Measurements from ENCODE around the gene VPS39. TPM values are rescaled to one million over a fixed set of nuclear protein-coding genes. Genes with fewer than 3 reads are reported as not detected.

Gene VPS39
- total RNA-seq, 5 donors from 2014 or later (not counting 1 experiment from before 2014, with no cell fraction given): 98.5 to 113 (median 101) TPM

GRCh38 chr15:42191610-42192346 is 16.3 kb downstream of the VPS39 start:
- H3K4me1 Mint-ChIP-seq: peaks cover 13 to 33% (median 27%) of the 10 kb centered on the region in 3 donors
- H3K27ac Mint-ChIP-seq: peak overlapping the region in 1 of 2 donors; percentile 6
- H3K4me3 ChIP-seq (ENCODE audit: control insufficient read depth in 1 of 2, extremely low read depth in 1 of 2, low read length in 1 of 2): no peak overlapping the region
- WGBS (ENCODE audit: insufficient coverage): 100% methylated on average over 2 of the region's 8 CpGs
- no peaks in the 10 kb centered on the region for H3K27me3 ChIP-seq (replicated peaks in 1 of 2; ENCODE audit: control insufficient read depth in 2 of 2, extremely low read depth in 1 of 2, insufficient read depth in 2 of 2, low read length in 1 of 2)
- no peak overlapping the region for H3K4me3 Mint-ChIP-seq
- ATAC-seq (replicated peaks in 1 of 4) (no peak), DNase-seq (no peak)
- ChIA-PET CTCF (no interaction called here), POLR2A (interaction anchor here in 1 of 2 donors (0.6 kb wide), 1 partner anchor 11 kb away, joined by 3 read pairs; no protein-coding TSS in a partner anchor)
- no peaks in the 10 kb centered on the region for H3K27me3 Mint-ChIP-seq
- no peaks in the 10 kb centered on the region for H3K9me3 ChIP-seq
- H3K9me3 Mint-ChIP-seq: no peaks in the 10 kb centered on the region
- peaks cover 61% of the 10 kb centered on the region for H3K36me3 Mint-ChIP-seq
- H3K27ac ChIP-seq (ENCODE audit: low read length): no peak overlapping the region
- H3K36me3 ChIP-seq (ENCODE audit: control insufficient read depth in 2 of 2, extremely low read depth in 1 of 2, insufficient read depth in 1 of 2, low read length in 1 of 2): peaks cover 0 to 54% of the 10 kb centered on the region in 2 donors
- peaks cover 0 to 3% of the 10 kb centered on the region in 2 experiments for H3K4me1 ChIP-seq (ENCODE audit: control insufficient read depth in 1 of 2, extremely low read depth in 1 of 2, insufficient read depth in 2 of 2, low read length in 2 of 2)

GRCh38 chr15:42190370-42190769 is 17.7 kb downstream of the VPS39 start:
- Mint-ChIP-seq H3K36me3 (peaks cover 62% of the 10 kb centered on the region), H3K27ac (peak overlapping the region in 1 of 2 donors; percentile 11), H3K9me3 (no peaks in the 10 kb centered on the region), H3K4me1 (peaks cover 13 to 25% (median 21%) of the 10 kb centered on the region in 3 donors), H3K27me3 (no peaks in the 10 kb centered on the region), H3K4me3 (no peak overlapping the region)
- Histone ChIP-seq H3K27me3 (replicated peaks in 1 of 2; ENCODE audit: control insufficient read depth in 2 of 2, extremely low read depth in 1 of 2, insufficient read depth in 2 of 2, low read length in 1 of 2) (no peaks in the 10 kb centered on the region), H3K4me1 (ENCODE audit: control insufficient read depth in 1 of 2, extremely low read depth in 1 of 2, insufficient read depth in 2 of 2, low read length in 2 of 2) (peaks cover 0 to 3% of the 10 kb centered on the region in 2 experiments), H3K4me3 (ENCODE audit: control insufficient read depth in 1 of 2, extremely low read depth in 1 of 2, low read length in 1 of 2) (no peak overlapping the region), H3K9me3 (no peaks in the 10 kb centered on the region), H3K27ac (ENCODE audit: low read length) (no peak overlapping the region), H3K36me3 (ENCODE audit: control insufficient read depth in 2 of 2, extremely low read depth in 1 of 2, insufficient read depth in 1 of 2, low read length in 1 of 2) (peaks cover 6 to 68% of the 10 kb centered on the region in 2 donors)
- ChIA-PET POLR2A (no interaction called here), CTCF (no interaction called here)
- DNase-seq (no peak), ATAC-seq (replicated peaks in 1 of 4) (peak in 1 of 4 experiments; percentile 41)
- 100% methylated on average over 1 of the region's 2 CpGs for WGBS (ENCODE audit: insufficient coverage)

GRCh38 chr15:42185801-42186200 is 22.3 kb downstream of the VPS39 start:
- Histone ChIP-seq H3K36me3 (ENCODE audit: control insufficient read depth in 2 of 2, extremely low read depth in 1 of 2, insufficient read depth in 1 of 2, low read length in 1 of 2) (peaks cover 11 to 80% of the 10 kb centered on the region in 2 donors), H3K4me3 (ENCODE audit: control insufficient read depth in 1 of 2, extremely low read depth in 1 of 2, low read length in 1 of 2) (no peak overlapping the region), H3K27me3 (replicated peaks in 1 of 2; ENCODE audit: control insufficient read depth in 2 of 2, extremely low read depth in 1 of 2, insufficient read depth in 2 of 2, low read length in 1 of 2) (no peaks in the 10 kb centered on the region), H3K4me1 (ENCODE audit: control insufficient read depth in 1 of 2, extremely low read depth in 1 of 2, insufficient read depth in 2 of 2, low read length in 2 of 2) (no peaks in the 10 kb centered on the region), H3K27ac (ENCODE audit: low read length) (no peak overlapping the region), H3K9me3 (no peaks in the 10 kb centered on the region)
- Mint-ChIP-seq H3K4me3 (no peak overlapping the region), H3K27ac (no peak overlapping the region), H3K27me3 (no peaks in the 10 kb centered on the region), H3K9me3 (no peaks in the 10 kb centered on the region), H3K36me3 (peaks cover 73% of the 10 kb centered on the region), H3K4me1 (peaks cover 0 to 6% (median 4%) of the 10 kb centered on the region in 3 donors)
- ATAC-seq (replicated peaks in 1 of 4) (no peak), DNase-seq (no peak)
- CTCF ChIA-PET: no interaction called here
- POLR2A ChIA-PET: no interaction called here
- WGBS (ENCODE audit: insufficient coverage): 100% methylated on average over 1 of the region's 1 CpG

GRCh38 chr15:42184736-42185135 is 23.4 kb downstream of the VPS39 start:
- no peaks in the 10 kb centered on the region for H3K4me1 ChIP-seq (ENCODE audit: control insufficient read depth in 1 of 2, extremely low read depth in 1 of 2, insufficient read depth in 2 of 2, low read length in 2 of 2)
- peaks cover 11 to 82% of the 10 kb centered on the region in 2 donors for H3K36me3 ChIP-seq (ENCODE audit: control insufficient read depth in 2 of 2, extremely low read depth in 1 of 2, insufficient read depth in 1 of 2, low read length in 1 of 2)
- Mint-ChIP-seq H3K4me1 (no peaks in the 10 kb centered on the region), H3K27me3 (no peaks in the 10 kb centered on the region), H3K36me3 (peaks cover 73% of the 10 kb centered on the region), H3K4me3 (no peak overlapping the region), H3K27ac (no peak overlapping the region), H3K9me3 (no peaks in the 10 kb centered on the region)
- H3K4me3 ChIP-seq (ENCODE audit: control insufficient read depth in 1 of 2, extremely low read depth in 1 of 2, low read length in 1 of 2): no peak overlapping the region
- WGBS (ENCODE audit: insufficient coverage): 100% methylated on average over 2 of the region's 4 CpGs
- ChIA-PET CTCF (no interaction called here), POLR2A (no interaction called here)
- no peaks in the 10 kb centered on the region for H3K27me3 ChIP-seq (replicated peaks in 1 of 2; ENCODE audit: control insufficient read depth in 2 of 2, extremely low read depth in 1 of 2, insufficient read depth in 2 of 2, low read length in 1 of 2)
- no peak overlapping the region for H3K27ac ChIP-seq (ENCODE audit: low read length)
- H3K9me3 ChIP-seq: no peaks in the 10 kb centered on the region
- ATAC-seq (replicated peaks in 1 of 4): no peak
- no peak for DNase-seq

- Histone ChIP-seq H3K4me3 (ENCODE audit: control insufficient read depth in 1 of 2, extremely low read depth in 1 of 2, low read length in 1 of 2) (no peak overlapping the region), H3K27ac (ENCODE audit: low read length) (no peak overlapping the region), H3K36me3 (ENCODE audit: control insufficient read depth in 2 of 2, extremely low read depth in 1 of 2, insufficient read depth in 1 of 2, low read length in 1 of 2) (peaks cover 11 to 84% of the 10 kb centered on the region in 2 donors), H3K27me3 (replicated peaks in 1 of 2; ENCODE audit: control insufficient read depth in 2 of 2, extremely low read depth in 1 of 2, insufficient read depth in 2 of 2, low read length in 1 of 2) (no peaks in the 10 kb centered on the region), H3K9me3 (no peaks in the 10 kb centered on the region), H3K4me1 (ENCODE audit: control insufficient read depth in 1 of 2, extremely low read depth in 1 of 2, insufficient read depth in 2 of 2, low read length in 2 of 2) (no peaks in the 10 kb centered on the region)
- 96% methylated on average over 5 of the region's 5 CpGs for whole genome bisulfite sequencing (ENCODE audit: insufficient coverage)
- Mint-ChIP-seq H3K9me3 (no peaks in the 10 kb centered on the region), H3K4me1 (no peaks in the 10 kb centered on the region), H3K27ac (no peak overlapping the region), H3K27me3 (no peaks in the 10 kb centered on the region), H3K4me3 (no peak overlapping the region), H3K36me3 (peaks cover 73% of the 10 kb centered on the region)
- no peak for ATAC-seq (replicated peaks in 1 of 4)
- DNase-seq: no peak
- POLR2A ChIA-PET: no interaction called here
- CTCF ChIA-PET: interaction anchor here in 1 of 2 donors (0.7 kb wide), 1 partner anchor 863 kb away, joined by 10 read pairs; no protein-coding TSS in a partner anchor
These were observed 23.8 kb downstream of the VPS39 start for GRCh38 chr15:42184296-42184695.

- CTCF ChIA-PET: interaction anchor here in 1 of 2 donors (0.7 kb wide), 1 partner anchor 270 kb away, joined by 4 read pairs; no protein-coding TSS in a partner anchor
- no peak overlapping the region for H3K27ac Mint-ChIP-seq
- Histone ChIP-seq H3K9me3 (no peaks in the 10 kb centered on the region), H3K36me3 (ENCODE audit: control insufficient read depth in 2 of 2, extremely low read depth in 1 of 2, insufficient read depth in 1 of 2, low read length in 1 of 2) (peaks cover 16 to 78% of the 10 kb centered on the region in 2 donors), H3K27me3 (replicated peaks in 1 of 2; ENCODE audit: control insufficient read depth in 2 of 2, extremely low read depth in 1 of 2, insufficient read depth in 2 of 2, low read length in 1 of 2) (no peaks in the 10 kb centered on the region), H3K4me3 (ENCODE audit: control insufficient read depth in 1 of 2, extremely low read depth in 1 of 2, low read length in 1 of 2) (no peak overlapping the region), H3K27ac (ENCODE audit: low read length) (no peak overlapping the region), H3K4me1 (ENCODE audit: control insufficient read depth in 1 of 2, extremely low read depth in 1 of 2, insufficient read depth in 2 of 2, low read length in 2 of 2) (no peaks in the 10 kb centered on the region)
- H3K27me3 Mint-ChIP-seq: no peaks in the 10 kb centered on the region
- no peaks in the 10 kb centered on the region for H3K4me1 Mint-ChIP-seq
- peaks cover 68% of the 10 kb centered on the region for H3K36me3 Mint-ChIP-seq
- WGBS (ENCODE audit: insufficient coverage): 97% methylated on average over 4 of the region's 6 CpGs
- H3K9me3 Mint-ChIP-seq: no peaks in the 10 kb centered on the region
- DNase-seq (no peak), ATAC-seq (replicated peaks in 1 of 4) (no peak)
- H3K4me3 Mint-ChIP-seq: no peak overlapping the region
- POLR2A ChIA-PET: no interaction called here
These were observed 25.1 kb downstream of the VPS39 start for GRCh38 chr15:42182961-42183360.
